CD4-positive, alpha-beta T cell treated with Interferon alpha-2 for 1 hour (primary cell): ENCODE measurements around the gene GFOD1.
A peak's percentile ranks its signal among the peaks of the same experiment; 100 is the strongest.
"Not testable (repeated sequence)": the region's sequence is repeated elsewhere in the genome, so short reads cannot be mapped to it uniquely, and the experiment has no call there.

ENCODE experiments used
- DNase-seq, 2 donors: peaks; one replicate each; pipeline ENCODE4 v3.0.0-alpha.2; 2020 to 2022

Gene GFOD1

DNA sequence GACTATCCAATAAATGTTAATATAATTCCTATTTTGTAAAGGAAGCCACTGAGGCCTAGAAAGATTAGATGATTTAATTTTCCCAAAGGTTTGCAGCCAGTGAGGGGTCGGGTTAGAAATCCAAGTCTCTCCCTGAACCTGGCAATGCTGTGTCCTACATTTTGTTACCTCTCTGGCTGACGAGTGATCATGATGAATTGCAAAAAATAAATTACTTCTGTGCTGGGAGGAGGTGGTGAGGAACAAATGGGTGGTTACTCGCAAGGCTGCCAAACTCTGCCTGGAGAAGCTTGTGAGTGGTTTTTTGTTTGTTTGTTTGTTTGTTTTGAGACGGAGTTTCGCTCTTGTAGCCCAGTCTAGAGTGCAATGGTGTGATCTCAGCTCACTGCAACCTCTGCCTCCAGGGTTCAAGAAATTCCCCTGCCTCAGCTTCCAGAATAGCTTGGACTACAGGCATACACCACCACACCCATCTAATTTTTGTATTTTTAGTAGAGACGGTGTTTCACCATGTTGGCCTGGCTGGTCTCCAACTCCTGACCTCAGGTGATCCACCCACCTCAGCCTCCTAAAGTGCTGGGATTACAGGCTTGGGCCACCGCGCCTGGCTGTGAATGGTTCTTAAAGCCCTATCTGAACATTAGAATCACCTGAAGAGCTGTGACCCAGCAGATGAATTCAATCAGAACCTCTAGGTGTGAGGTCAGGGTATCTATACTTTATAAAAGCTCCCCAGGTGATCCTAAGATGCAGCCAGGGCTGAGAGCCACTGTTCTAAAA, 138.9 kb downstream of the GFOD1 start:
- no peak for DNase-seq

DNA sequence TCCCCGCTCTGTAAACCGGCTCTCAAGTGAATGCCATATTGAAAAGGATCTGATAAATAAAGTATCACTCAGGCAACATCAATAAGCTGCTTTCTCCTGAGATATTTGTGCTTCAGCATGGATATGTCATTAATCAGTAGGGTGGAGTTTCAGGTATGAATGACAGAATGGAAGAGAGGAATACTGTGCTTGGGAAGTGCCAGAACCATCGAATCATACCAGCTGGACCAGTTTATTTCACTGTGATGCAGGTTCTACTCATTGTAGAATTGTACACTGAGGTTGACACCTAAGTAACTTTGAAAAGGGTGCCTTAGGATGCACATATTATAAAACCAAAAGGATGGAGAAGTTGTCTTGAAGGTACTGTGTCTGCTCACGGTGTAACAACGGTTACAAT, 141.2 kb downstream of the GFOD1 start:
- DNase-seq = no peak

DNA sequence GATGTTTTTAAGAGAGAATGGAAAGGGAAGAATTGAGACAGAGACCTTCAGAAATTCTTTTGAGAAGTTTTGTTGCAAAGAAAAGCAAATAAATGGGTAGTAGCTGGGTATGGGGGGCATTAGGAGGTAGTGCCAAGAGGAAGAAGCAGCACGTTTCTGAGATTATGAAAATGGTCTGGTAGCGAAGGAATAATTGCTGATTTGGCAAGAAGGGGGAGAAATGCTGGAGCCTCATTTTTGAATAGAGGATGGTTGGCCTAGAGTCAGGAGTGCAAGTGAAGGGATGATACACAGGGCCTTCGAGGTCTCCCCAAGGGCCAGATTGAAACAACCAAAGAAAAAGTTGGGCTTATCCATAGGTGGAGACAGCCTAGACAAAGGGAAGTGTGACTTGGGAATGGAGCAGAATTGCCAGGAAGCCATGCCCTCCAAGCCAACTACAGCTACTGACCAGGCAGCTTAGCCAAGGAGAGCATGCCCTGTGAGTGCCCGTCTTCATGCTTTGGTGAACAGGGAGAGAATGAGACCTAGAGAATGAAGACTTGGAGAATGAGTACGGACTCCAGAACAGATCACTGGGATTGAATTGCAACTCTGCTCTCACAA, 144.9 kb downstream of the GFOD1 start:
- no peak for DNase-seq

DNA sequence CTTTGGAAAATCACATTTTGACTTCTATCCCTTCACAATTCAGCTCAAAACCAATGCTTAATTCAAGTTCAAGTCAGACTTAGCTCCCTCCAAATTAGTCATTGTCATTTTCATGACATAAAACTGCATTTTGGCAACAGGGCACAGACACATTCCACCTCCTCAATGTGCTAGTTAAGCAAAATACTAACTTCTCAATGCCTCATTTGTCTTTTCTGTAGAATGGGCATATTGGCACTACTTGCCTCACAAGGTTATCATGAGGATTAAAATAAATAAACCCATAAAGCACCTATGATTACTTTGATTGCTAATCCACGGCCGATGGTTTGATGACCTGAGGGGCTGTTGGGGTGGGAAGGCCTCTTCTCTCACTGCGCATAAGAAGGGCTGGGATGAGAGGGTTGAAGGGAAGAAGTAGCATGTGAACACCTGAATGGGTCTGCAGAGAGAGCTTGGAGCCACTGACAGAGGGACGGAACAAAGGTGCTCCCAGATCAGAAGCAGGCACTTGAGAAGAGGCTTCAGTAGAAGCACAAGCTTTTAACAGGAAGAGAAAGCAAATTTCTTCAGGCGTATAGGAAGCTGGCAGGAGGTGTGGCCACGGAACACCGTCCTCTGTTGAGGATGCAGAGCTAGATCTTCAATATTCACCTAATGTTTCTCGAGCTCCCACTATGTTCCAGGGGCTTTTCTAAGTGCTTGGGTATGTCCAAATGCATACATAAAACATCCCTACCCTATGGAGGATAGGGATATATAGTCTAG, 147.4 kb downstream of the GFOD1 start:
- DNase-seq = peak in 1 of 2 donors; percentile 8

DNA sequence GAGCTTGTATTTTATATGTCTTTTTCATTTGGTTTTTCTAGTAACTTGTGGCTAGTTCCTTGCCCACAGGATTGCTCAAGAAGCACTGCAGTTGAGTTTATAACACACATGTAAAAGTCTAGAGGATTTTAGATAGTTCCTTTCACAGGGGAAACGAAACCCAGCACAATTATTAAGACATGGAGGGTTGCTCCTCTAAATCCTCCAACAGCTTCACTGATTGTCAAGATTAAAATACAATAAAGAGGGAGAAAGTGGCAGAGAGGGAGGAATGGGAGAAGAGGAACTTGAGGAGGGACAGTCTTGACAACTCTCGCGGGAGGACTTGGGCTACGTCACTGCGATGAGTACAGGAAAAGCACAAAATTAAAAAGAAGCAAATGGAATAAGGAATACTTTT, 149.4 kb downstream of the GFOD1 start:
- peak in 1 of 2 donors; percentile 29 for DNase-seq

DNA sequence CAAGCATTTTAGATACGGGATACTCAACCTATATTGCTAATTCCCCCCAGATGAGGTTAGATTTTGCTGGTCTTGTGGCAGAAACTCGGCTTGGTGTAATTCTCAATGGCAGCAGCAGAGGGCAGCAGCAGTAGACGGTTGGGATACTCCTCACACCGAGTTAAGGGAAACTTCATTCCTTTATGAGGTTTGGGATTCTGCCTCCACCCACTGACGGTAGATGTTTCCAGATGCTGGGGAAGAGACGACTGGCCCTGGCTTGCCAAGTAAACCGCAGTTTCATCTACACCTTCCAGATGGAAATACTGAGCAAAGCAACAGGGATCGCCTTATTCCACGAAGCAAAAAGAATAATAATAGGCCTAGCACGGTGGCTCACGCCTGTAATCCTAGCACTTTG, 150.8 kb downstream of the GFOD1 start:
- peak; percentile 56 to 71 for DNase-seq

DNA sequence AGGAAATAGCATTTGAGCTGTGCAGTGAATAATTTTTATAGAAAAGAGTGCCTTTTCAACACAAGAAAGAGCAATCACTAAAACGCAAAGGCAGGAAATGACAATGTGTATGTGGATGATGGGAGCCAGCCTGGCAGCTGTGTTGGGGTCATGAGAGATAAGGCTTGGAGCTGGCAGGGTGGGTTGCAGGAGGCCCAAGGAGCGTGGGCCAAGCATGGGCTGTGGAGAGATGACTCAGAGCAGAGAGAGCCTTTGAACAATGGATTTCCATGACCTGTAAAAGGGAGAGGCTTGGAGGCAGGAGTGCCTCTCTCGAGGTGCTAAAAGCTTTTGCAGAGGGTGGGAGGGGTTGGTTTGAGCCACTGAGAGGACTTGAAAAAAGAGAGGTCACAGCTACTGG, 152.4 kb downstream of the GFOD1 start:
- DNase-seq = no peak

DNA sequence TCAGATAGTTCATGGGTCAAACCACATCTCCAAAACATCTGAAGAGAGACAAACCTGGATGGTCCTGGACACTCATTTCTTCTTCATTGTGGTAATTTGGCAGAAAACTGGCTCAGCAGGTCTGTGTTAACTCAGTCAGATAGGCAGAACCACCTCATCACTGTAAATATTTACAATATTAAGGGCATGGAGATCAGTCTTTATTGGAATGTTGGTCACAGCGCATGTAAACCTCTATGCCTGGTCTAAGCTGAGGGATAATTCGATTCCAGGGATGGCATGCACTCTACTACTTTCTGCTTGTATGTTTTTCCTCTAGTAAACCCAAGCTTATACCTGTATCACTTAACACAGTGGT, 155.1 kb downstream of the GFOD1 start:
- no peak for DNase-seq

DNA sequence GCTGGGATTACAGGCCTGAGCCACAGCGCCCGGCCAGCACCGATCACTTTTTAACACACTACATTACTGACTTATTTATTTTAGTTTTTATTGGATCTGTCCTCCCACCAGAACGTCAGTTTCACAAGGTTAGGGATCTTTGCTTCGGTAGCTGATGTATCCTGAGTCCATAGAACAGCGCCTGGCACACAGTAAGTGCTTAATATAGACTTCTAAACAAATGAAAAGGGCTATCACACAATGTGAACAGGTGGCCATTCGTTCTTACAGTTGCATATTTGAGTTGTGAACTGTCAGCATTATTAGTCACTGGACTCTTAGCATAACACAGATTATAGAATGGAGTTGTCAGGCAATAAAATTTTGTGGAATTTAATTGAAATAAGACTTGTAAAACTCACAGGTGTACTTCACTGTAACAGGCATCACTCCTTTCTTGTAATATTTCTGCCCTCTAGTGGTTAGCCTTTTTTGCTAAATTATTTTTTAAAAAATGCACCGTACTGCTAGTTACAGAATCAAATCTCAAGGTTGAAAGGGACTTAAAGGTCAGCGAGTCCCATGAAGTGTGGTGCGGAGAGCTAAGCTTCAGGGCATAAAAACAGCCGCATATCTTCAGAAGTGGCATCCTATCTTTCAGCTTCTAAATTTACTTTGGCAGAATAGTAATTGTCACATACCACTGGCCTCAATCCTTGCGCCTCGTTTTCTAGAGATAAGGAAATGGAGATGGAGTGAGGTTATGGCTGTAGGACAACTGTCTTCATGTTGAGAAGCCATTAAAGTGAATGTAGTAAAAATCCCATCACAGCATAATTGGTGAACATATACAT, 155.7 kb downstream of the GFOD1 start:
- DNase-seq = peak in 1 of 2 donors; percentile 58

DNA sequence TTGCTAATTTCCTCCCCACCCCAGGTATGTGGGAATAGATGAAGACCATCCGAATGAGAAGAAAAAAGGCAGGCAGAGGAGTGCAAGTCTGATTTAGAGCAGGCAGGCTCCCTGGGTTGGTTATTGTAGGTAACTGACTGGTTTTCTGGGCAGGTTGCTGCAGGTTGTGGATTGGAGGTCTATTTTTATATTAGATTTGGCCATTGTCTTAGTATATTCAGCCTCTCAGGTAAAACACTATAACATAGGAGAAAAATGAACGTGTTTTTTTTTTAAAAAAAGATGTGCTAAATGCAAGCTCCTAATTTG, 158.6 kb downstream of the GFOD1 start:
- no peak for DNase-seq

DNA sequence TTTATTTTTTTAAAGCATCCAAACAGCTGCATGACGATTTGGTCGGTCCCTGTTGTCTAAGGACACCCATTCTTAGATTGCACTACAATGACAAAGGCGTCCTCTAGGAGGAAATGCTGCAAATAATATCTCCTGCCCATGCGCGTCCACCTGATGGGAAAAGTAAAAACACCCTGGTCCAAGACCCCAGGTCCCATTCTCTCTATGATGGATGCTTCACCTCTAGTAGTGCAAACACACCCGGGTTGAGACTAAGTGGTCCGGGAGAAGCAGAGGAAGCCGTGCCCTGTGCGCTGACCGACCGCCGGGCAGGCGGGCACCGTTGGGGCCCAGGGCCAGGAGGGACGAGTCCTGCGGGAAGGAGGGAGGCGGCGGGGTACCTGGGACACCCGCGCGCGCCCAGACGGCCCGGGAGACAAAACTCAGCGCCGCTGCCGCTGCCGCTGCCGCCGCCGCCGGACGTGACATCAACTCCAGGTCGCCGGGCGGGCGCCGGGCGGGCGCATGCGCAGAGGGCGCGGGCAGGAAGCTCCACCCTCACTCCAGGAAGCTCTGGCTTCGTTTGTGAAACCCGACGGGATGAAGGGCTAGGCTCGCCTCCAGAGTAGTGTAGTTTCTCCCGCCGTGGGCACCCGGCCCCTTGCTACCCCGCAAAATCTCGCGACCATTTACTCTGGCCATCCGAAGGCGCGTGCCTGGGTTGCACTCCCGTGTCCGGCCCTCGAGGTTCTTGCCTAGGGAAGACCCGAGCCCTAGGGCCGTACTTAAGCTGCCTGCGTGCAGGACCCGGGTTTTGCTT, 159.1 kb downstream of the GFOD1 start, which contains the start of gene TBC1D7:
Gene TBC1D7 (minus strand): TSS at position 462 of the 799 bp plus-strand sequence. CDS start 1,639 bp downstream, outside the sequence.
- DNase-seq = peak; percentile 93 to 95

DNA sequence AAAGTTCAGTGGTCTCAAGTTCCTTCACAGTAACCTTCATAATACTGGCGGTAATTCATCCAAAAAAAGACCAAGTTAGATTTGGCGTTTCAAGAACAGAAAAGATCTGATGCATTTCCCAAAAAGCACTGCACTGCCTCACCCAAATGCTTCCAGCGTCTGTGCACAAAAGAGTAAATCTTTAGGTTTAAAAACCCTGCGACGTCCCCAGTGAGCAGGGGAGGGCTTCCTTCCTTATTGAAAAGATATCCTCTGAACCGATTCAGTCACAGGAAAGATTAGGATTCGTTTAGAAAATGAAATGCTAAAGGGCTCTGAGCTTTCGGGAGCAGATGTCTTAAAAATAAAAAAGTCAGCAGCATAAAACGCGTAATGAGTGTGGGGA, 159.7 kb downstream of the GFOD1 start:
- peak in 1 of 2 donors; percentile 22 for DNase-seq

DNA sequence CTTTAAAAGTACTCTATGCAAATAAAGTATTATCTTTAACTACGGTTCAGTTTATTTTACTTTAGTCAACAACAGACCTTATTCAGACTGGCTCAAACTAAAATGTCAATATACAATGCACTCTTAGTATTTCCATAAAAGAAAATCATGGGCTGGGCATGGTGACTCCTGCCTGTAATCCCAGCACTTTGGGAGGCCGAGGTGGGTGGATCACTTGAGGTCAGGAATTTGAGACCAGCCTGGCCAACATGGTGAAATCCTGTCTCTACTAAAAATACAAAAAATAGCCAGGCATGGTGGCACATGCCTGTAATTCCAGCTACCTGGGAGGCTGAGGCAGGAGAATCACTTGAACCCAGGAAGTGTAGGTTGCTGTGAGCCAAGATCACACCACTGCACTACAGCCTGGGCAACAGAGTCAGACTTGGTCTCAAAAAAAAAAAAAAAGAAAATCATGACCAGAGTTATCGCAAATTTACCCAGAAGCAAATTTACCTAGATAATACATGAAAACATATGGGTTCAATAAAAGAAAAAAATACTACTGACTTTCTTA, 161.3 kb downstream of the GFOD1 start:
- not testable (repeated sequence) for DNase-seq

DNA sequence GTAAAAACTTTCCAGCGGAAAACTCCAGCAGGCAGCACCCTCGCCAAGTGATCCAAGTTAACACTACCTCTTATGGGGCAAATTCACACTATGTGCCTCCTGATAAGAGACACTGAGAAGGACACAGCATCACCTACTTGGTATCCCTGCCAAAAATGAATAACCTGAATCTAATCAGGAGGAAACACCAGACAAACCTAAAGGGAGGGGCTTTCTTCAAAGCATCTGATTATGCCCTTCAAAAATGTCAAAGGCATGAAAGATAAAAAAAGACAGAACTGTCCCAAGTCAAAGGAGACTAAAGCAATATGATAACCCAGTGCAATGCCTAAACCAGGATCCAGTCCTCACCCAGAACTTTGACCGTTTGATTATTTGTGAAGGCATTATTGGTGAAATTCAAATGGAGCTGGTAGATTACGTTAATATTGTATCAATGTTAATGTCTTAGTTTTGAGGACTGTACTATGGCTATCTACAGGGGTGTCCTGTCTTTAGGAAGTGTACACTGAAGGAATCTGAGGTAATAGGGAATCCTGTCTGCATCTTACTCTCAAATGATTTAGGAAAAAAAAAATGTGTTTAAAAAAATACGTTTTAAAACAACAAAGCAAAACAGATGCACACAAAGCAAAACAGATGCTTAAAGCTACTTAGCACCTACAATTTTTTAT, 167.4 kb downstream of the GFOD1 start:
- no peak for DNase-seq

DNA sequence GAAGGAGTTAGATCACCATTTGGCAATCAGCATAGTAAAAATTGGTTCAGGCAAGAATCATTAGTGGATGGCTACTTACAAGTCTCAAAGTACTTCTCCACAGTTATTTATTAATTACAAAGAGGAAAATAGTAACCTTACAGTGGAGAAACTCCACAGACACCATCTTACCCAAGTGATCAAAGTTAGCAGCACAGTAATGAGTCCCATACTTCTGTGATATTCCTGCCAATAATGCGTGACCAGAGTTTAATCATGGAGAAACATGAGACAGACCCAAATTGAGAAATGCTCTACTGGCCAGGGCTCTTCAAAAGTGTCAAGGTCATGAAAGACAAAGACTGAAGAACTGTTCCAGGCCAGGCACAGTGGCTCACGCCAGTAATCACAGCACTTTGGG, 168.6 kb downstream of the GFOD1 start:
- no peak for DNase-seq

DNA sequence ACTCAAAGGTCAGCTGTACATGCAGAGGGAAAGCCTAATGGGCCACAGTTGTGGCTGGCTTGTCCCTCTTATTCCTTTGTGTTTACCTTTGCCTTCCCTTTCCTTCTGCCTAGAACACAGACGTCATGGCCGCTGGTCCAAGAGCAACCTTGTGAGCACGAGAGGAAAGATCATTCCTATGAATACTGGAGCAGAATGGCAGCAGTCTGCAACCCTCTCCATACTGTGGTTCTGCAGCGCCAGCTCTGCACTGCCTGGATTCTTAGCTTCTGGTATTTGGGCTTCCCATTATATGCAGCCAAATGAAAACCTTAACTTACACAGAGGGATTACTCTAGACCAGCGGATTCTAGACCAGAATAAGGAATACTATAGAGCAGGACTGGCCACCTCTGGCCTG, 171.5 kb downstream of the GFOD1 start:
- DNase-seq = no peak

DNA sequence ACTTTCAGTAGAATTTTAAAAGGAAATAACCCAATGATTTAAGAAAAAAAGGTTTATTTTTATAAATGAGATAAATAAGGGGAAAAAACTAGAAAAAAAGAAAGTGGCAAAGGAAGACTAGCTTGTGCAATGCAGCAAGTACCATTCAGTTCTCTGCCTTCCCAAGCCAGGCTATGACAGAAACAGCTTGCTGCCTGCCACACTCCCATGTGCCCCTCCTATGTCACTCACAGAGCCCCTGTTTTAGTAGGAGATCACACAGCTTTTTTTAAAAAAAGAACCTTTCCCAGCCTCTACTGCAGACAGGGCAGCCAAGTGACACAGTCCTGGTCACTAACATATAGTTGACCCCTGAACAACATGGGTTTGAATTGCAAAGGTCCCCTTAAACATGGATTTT, 172.6 kb downstream of the GFOD1 start:
- no peak for DNase-seq

DNA sequence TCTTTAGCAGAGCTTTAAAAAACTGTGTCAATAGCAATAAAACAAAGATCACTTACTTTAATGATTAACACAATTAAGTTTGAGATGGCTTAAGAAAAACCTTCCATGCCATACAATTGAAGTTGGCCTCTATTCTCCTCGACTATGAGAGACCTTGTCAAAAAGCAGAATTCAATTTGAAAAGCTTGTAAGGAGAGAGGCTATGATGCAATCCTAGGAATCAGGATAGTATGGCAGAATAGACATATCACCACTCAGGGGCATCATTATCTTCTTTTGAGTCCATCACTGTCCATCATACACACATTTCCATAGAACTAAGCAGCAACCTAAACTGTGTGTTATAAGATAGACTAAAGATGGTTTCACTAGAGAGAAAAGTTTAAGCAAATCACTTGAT, 176.2 kb downstream of the GFOD1 start:
- DNase-seq = no peak

DNA sequence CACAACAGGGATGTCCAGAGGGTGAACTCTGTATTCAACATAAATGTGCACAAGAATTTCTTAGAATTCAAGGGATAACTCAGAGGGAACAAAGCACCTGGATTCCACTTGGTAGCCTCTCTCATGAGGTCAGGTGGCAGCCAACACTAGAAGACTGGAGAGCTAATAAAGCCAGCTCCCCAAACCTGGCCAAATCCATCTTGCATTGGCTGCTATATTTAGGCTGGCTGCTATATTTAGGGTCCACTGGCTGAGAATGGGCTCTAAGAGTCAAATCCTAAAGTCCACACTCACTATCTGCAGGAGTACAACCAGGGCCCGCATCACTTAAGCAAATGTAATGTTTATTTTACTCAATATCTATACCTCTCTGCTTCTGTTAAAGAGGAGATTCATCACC, 179.1 kb downstream of the GFOD1 start:
- DNase-seq = no peak
